ENCODE data around the gene PUM1.

GRCh38 chr1:31072304-31072746, 6.8 kb upstream of the PUM1 start:
- TF ChIP-seq CTCF (conservative IDR thresholded peaks at IDR 0.05; ENCODE audit: low read depth, low read length) (no peak), EZH2 (IDR thresholded peaks at IDR 0.05; ENCODE audit: low read length, unreplicated experiment) (no peak), EZH2phosphoT487 (IDR thresholded peaks at IDR 0.05; ENCODE audit: borderline replicate concordance, low read length) (no peak)
